ENCODE data around the gene CLSTN1. TPM values are rescaled to one million over a fixed set of nuclear protein-coding genes. Genes with fewer than 3 reads are reported as not detected.
"Not testable (repeated sequence)": the region's sequence is repeated elsewhere in the genome, so short reads cannot be mapped to it uniquely, and the experiment has no call there.

The CLSTN1 gene
- total RNA-seq, 1 experiment from 2014 or later: 99.0 TPM

DNA sequence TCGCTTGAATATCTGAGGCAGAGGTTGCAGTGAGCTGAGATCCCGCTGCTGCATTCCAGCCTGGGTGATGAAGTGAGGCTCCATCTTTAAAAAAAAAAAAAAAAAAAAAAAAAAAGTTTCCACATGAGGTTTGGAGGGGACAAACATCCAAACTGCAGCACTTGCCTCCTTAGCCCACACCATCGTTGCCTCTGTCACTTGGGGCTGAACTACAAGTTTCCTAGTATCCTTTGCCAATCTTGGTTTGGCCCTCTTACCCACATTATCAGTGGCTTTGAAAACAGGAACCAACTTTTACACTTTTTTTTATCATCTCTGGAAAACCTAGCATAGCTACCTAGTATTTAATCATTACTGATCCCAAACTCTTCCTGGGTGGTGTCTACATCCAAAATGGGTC is 59.2 kb downstream of the CLSTN1 start:
- no peak for DNase-seq (ENCODE audit: low spot score)

DNA sequence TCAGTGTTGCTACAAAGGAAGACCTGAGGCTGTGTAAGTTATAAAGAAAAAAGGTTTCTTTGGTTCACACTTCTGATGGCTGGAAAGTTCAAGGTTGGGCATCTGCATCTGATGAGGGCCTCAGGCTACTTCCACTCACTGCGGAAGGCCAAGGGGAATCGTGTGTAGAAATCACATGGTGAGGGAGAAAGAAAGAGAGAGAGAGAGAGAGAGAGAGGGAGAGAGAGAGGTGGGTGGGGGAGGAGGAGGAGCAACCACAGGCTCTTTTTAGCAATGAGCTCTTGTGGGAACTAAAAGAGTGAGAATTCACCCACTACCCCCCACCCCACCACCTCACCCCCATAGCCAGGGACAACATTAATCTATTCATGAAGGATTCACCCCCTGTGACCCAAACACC is 59.9 kb downstream of the CLSTN1 start:
- no peak for DNase-seq (ENCODE audit: low spot score)

DNA sequence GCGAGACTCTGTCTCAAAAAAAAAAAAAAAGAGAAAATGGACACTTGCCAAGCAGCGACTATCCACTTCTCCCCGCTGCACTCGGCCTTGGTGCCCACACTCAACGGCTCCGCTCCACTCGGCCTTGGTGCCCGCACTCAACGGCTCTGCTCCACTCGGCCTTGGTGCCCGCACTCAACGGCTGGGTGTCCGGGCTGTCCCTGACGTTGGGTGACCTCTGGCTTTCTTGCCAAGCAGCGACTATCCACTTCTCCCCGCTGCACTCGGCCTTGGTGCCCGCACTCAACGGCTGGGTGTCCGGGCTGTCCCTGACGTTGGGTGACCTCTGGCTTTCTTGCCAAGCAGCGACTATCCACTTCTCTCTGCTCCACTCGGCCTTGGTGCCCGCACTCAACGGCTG is 61.3 kb downstream of the CLSTN1 start:
- DNase-seq (ENCODE audit: low spot score): not testable (repeated sequence)

DNA sequence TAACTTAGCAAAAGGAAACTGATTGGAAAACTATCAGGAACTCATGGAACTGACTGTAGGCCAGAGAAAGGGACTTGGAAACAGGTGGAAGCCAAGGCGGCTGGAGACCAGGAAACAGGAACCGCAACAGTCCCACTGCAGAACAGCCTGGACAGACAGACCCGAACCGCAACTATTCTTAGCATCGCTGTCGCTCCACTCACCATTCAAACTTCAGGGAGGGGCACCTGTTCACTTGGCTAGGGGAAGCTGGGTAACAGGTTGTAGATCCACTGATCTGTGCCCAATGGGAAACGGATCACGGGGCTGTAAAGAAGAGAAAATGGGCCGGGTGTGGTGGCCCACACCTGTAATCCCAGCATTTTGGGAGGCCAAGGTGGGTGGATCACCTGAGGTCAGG is 61.9 kb downstream of the CLSTN1 start:
- DNase-seq (ENCODE audit: low spot score): no peak

DNA sequence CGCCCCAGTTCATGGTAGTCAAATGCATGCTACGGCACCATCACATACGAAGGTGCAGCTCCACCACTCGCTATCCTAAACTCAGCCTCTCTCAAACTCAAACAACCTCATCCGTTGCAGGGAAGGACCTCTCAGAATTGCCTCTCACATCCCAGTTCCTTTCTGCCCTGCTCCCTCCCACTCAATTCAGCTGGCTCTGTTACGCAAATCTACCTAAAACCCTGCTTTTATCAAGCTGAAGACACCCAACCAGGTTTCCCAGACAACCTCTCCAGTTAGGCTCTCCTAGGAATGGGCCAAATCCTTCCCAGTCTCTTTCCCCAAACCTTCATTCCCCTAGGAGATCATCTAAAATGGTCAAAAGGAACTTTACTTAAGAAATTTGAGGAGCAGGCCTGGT is 62.9 kb downstream of the CLSTN1 start:
- DNase-seq (ENCODE audit: low spot score): no peak

DNA sequence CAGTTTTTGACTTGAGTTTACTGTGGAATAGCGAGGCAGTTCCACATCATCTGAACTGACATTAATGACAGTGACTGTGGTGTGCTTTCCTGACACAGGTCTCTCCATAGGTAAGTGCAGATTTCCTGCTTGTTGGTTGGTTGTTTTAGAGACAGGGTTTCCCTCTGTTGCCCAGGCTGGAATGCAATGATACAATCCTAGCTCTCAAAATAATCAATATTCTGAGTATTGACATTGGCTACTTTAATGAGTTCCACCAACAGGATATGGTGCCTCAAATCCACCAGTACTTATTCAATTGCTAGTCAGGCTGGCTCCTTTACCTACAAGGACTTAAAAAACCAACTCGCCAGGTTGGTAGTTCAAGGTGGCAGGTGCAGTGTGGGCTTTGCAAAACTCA is 63.8 kb downstream of the CLSTN1 start:
- DNase-seq (ENCODE audit: low spot score): no peak

DNA sequence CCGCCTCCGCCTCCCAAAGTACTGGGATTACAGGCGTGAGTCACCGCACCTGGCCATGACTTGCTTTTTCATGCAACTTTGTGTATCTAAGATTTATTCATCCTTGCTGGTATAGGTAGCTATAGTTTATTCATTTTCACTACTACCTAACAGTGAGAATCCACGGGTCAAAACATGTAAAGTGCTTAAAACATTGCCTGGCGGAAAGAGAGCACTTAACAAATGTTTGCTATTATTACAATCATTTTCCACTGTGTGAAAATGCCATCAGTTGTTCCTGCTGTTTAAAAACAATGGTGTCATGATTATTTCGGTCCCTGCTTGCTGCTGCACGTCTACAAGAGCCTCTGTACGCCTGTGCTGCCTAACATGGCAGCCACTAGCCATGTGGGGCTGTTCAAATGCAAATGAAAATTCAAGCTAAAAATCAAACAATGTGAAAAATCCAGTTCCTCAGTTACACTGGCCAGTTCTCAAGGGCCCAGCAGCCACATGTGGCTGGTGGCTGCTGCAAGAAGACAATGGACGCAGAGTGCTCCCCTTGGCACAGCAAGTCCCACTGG is 65.1 kb downstream of the CLSTN1 start:
- DNase-seq (ENCODE audit: low spot score): no peak

DNA sequence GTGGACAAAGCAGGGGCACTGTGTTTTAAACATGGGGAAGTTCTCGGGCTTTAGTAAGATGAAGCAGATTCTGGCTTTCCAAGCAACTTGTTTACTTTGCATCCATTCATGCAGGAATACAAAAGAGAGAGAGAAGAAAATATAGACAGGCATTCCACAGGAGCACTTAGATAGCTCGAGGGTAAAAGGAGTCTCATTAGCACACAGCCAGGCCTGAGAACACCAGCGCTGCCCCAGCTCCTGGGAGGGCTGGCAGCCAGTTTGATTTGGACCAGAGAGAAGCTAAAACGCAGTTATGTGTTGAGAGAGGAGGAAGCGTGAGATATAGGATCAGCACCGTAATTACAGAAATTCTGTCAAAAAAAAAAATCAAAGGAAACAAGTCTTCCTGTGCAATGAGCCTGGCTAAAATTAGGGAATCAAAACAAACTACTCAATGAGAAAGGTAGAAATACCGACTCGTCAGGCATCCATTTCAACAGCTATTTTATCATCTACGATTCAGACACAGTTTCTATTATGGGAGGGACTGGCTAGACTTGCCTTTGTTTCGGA is 68.2 kb downstream of the CLSTN1 start:
- no peak for DNase-seq (ENCODE audit: low spot score)

DNA sequence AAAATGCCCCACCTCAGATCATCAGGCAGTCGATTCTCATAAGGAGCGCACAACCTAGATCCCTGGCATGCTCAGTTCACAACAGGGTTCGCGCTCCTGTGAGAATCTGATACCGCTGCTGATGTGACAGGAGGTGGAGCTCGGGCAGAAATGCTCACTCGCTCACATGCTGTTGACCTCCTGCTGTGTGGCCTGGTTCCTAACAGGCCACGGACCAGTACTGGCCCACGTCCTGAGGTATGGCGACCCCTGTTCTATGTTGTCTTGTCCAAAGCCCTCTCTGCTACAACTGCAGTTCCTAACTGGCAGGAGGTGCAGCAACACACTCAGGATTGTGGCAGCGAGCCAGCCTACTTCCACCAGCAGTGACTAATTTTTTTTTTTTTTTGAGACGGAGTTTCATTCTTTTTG is 70.6 kb downstream of the CLSTN1 start:
- no peak for DNase-seq (ENCODE audit: low spot score)

DNA sequence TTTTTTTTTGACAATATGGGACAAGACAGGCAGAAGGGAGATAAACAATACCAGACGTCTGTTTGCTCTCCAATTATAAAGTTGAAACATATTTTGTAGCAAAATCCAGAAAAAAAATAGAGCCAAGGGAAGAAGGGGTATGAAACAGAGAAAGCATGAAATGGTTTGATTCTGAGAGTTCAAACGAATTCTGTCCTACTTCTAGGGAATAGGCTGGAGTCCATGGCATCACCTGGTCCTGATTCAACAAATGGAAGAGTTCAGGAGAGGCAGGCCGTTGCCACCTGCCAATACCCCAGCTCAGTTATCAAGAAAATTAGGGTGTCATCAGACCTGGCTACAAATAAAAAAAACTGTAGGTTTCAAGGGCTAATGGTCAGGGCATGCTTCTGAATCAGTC is 71.8 kb downstream of the CLSTN1 start:
- DNase-seq (ENCODE audit: low spot score): no peak

DNA sequence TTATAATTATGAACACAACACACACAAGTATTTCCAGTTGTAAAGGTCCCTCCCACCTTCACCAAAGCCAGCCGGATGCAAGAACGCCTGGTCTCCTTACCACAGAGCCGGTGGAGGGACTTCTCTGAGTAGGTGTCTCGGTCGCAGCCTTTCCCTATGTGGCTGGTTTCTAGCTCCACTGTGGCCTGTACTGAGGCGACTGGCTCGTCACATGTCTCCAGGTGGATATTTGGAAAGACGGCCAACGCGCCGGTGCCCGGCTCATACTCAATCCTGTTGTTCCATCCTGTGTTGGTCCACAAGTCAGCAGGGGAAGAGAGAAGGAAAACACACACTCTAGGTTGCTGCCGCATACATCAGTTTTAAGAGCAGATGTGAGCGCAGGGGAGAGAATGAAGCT is 74.4 kb downstream of the CLSTN1 start:
- no peak for DNase-seq (ENCODE audit: low spot score)

DNA sequence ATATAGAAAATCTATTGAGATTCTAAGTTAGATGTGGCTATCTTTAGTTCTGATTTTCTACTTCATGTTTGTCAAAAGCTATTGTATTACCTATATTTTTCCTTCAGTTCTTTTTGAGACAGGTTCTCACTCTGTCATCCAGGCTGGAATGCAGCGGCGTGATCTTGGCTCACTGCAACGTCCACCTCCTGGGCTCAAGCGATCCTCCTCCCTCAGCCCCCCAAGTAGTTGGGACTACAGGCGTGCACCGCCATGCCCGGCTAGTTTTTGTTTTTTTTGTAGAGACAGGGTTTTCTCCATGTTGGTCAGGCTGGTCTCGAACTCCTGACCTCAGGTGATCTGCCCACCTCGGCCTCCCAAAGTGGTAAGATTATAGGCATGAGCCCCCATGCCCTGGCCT is 75.4 kb downstream of the CLSTN1 start:
- not testable (repeated sequence) for DNase-seq (ENCODE audit: low spot score)

DNA sequence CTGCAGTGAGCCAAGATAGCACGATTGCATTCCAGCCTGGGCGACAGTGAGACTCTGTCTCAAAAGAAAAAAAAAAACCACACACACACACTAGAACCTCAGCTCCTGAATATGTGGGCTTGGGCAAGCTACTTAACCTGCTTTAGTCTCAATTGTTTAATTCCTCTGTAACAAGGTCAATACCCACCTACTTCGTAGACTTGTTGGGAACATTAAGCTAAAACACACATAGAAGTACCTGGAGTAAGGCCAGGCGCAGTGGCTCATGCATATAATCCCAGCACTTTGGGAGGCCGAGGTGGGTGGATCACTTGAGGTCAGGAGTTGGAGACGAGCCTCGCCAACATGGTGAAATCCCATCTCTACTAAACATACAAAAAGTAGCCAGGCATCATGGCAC is 77.1 kb downstream of the CLSTN1 start:
- no peak for DNase-seq (ENCODE audit: low spot score)

DNA sequence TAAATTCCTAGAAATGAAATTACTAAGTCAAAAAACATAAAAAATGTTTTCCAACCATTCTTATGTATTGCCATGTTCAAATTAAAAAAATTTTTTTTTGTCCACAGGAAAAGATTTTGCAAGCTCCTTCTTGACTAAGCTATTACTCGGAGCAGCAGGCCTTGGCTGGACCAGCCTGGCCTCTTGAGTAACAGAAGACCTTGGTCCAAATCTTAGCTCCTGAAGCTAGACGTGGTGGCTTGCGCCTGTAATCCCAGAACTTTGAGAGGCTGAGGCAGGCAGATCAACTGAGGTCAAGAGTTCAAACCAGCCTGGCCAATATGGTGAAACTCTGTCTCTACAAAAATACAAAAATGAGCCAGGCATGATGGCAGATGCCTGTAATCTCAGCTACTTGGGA is 77.6 kb downstream of the CLSTN1 start:
- no peak for DNase-seq (ENCODE audit: low spot score)

DNA sequence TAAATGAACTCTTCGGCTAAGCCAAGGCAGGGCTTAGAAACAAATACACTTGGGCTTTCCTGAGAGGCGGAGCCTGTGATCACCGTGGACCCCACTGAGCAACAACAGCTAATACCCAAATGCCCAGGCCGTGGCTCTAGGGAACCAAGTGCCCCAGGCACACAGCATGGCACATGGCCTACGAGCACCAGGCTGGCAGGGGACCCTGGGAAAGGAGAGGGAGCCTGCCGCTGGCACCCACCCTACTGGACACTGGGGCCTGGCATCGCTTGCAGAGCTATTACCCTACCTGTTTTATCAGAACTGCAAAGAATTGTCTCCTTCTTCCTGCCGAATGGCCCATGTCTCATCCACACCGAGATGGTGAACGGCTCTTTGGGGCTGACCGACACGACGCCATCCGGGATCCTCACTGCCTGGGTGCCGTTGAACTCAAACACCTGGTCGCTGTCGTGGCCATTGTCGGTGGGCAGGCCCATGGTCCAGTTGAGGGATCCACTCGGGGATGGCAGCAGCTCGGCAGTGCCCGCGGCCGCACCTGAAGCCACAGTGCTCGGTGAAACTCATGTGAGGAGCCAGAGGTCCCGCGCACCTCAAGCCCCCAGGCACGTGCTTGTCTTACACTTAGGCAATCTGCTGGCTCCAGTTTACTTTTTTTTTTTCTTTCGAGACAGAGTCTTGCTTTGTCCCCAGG is 79.5 kb downstream of the CLSTN1 start:
- DNase-seq (ENCODE audit: low spot score): no peak

DNA sequence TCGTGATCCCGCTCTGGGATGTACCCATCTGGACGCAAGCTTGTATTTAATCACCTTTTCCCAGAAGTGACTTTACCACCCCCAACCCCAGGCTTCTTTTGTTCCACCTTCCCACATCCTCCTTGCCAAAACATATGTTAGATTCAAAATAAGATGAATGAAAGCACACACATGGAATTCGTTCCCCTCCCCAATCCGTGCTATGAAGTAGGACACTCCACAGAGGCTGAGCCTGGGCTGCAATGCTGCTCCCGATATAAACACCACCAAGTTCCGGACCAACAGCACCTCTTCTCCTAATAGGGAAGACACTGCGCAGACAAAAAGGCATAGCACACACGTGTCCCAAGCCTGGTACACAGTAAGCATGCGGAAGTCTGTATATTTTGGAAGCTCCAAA is 86.1 kb downstream of the CLSTN1 start:
- DNase-seq (ENCODE audit: low spot score): no peak

DNA sequence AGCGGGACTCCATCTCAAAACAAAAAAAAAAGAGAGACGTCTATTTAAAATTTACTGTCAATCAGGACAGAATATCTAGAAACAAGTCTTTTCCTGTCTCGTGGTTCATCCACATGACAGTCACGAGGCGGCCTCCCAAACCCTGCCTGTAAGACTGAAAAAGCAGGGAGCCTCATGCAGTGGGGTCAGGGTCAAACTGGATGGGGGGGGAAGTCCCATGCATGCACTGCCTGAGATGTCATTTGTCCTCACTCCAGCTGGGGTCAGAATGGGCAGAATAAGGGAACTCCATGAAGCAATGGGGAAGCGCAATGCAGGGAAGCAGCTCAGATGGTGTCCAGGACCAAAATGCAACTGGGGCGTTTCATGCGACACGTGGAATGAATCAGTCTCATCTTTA is 86.7 kb downstream of the CLSTN1 start:
- DNase-seq (ENCODE audit: low spot score): no peak

DNA sequence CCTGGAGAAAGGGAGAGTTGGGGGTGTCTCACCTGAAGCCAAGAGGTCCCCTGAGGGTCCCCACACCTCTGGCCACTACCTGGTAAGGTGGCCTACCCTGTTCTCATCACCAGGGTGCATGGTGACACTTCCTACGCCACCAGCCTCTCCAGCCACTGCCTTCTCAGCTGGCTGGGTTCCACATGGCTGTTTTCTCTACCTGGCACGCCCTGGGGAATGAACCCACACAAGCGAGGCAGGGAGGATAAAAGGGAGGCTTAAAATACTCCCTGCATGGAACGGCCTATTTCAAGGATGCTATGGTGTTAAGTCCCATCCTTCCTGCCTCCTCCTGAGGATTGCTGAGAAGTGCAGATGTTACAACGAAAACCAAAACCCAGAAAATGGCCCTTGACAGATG is 87.5 kb downstream of the CLSTN1 start:
- no peak for DNase-seq (ENCODE audit: low spot score)

DNA sequence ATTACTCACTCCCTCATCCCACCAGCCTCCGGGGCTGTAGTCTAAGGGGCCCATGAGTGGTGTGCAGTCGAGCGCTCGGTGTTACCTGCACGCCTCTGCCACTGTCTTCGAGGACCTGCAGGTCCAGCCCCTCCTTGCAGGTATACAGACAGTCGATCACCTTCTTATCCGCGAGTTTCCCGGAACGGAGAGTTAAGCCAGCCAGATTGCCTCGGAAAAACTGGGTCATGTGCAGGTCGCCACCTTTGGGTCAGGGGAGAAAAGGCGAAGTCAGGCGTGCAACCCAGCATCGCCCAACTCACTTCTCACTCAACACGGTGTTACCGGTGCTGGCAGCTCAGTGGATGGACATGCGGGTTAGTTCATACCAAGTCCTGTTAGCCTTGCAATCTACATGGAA is 88.0 kb downstream of the CLSTN1 start:
- DNase-seq (ENCODE audit: low spot score): no peak

DNA sequence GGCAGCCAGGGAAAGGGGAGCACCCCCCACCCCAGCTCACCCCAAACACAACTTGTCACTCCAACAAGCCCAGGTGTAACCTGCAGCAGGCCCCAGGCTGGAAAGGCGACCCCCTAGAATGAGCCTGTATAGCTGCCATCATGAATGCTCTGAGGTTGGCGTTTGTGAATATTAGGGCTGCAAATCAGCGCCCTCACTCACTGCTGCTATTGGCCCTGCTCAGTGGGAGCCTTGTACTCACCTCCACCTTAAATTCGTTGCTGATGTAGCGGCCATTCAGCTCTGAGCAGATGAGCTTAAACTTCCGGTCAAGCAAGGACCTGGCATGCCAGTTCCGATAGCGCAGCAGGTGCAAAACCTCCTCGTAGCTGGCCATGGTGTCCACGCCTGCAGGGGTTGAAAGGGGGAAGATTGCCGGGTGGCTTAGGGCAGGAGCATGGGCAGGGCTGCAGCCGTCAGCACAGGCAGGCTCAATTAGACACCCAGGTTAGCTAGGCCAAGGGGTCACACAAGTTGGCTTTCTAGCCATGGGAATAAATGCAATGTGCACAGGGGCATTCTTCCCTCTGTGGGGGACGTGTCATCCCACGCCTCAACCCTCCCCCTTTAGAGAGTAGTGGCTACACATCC is 90.5 kb downstream of the CLSTN1 start:
- no peak for DNase-seq (ENCODE audit: low spot score)

DNA sequence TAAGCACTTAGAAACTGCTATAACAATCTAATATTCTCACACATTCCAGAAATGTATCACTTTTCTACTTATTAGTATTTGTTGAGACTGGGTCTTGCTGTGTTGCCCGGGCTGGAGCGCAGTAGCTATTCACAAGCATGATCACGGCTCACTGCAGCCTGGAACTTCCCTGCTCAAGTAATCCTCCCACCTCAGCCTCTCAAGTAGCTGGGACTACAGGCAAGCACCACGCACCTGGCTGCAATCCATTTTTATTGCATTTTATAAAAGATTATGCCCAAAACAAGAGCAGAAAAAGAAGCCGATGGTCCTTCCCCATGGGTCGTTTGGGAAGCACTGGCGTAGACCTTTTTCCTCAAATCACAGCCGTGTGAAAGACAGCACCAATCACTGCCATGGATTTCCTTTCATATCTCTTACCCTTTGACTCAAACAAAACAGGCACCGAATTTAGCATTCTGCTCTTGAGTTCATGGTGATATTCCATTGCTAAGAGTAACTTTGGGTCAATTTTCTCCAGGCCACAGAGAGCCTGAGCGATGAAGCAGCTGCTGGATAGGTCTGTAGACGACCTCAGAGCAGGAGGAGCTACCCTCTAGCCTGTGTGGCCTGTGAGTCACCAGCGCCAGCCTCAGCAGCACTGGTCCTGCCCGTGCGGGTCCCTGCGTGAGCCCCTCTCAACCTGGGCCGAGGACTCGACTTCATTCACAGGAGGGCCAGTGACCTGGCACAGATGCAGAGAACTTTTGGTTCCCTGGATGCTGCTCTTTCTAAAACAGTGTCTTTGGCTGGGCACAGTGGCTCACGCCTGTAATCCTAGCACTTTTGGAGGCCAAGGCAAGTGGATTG is 91.4 kb downstream of the CLSTN1 start:
- DNase-seq (ENCODE audit: low spot score): no peak

DNA sequence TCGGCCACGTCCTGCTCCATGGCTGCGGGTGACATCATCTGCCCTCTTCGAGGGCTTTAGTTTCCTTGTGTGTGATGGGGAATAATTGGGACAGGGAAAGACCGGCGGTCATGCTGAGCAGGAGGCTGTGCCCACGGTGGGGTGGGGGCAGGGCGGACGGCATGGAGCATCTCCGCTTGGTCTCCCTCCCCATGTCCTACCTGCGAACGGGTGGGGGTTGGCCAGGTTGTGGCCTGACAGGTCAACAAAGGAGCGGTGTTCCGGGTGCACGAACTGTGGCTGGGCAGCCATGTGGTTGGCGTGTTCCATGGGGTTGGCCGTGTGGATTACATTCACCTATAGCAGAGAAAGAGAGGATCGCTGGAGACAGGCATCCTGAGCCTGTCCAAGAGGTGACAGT is 92.2 kb downstream of the CLSTN1 start:
- DNase-seq (ENCODE audit: low spot score): no peak
